Measurements from ENCODE around the gene TMEM18.

TMEM18 gene

GRCh38 chr2:643334-643733 lies 33.9 kb downstream of the TMEM18 start:
- Histone ChIP-seq H3K27me3 (ENCODE audit: control insufficient read depth in 3 of 3, insufficient read depth in 3 of 3, low read depth in 1 of 3, low read length in 3 of 3) (peaks cover 0 to 2% (median 0%) of the 10 kb centered on the region in 3 experiments), H3K9me3 (replicated peaks in 1 of 2; ENCODE audit: control insufficient read depth in 2 of 2, insufficient read depth in 1 of 2, low read depth in 1 of 2, low read length in 2 of 2) (no peaks in the 10 kb centered on the region)
- no peak for DNase-seq (ENCODE audit: low spot score)

GRCh38 chr2:641872-642815 lies 35.1 kb downstream of the TMEM18 start:
- Histone ChIP-seq H3K4me3 (ENCODE audit: low read length in 2 of 2) (no peak overlapping the region), H2BK120ac (ENCODE audit: low read depth, low read length) (no peak overlapping the region), H2BK15ac (ENCODE audit: low read length) (no peak overlapping the region), H2AK5ac (ENCODE audit: low read depth, low read length) (no peak overlapping the region), H3K14ac (ENCODE audit: low read length) (no peak overlapping the region), H2BK12ac (ENCODE audit: low read length) (no peak overlapping the region), H2BK5ac (ENCODE audit: low read length) (no peak overlapping the region), H3K79me1 (ENCODE audit: low read depth, low read length) (no peaks in the 10 kb centered on the region), H3K4me1 (ENCODE audit: control insufficient read depth in 2 of 2, insufficient read depth in 1 of 2, low read depth in 1 of 2, low read length in 2 of 2) (no peaks in the 10 kb centered on the region), H3K4me2 (ENCODE audit: insufficient read depth, low read length, poor library complexity, severe bottlenecking) (no peak overlapping the region), H4K91ac (ENCODE audit: low read depth, low read length, poor library complexity) (no peak overlapping the region), H3K27ac (replicated peaks; ENCODE audit: low read length) (no peak overlapping the region), H3K9me3 (replicated peaks in 1 of 2; ENCODE audit: control insufficient read depth in 2 of 2, insufficient read depth in 1 of 2, low read depth in 1 of 2, low read length in 2 of 2) (no peaks in the 10 kb centered on the region), H3K9ac (ENCODE audit: low read depth, low read length, poor library complexity) (no peak overlapping the region), H2AFZ (ENCODE audit: low read length) (no peak overlapping the region), H3K23ac (ENCODE audit: low read depth, low read length, poor library complexity) (no peak overlapping the region), H4K8ac (ENCODE audit: low read depth, low read length) (no peak overlapping the region), H3K18ac (ENCODE audit: low read length) (peak overlapping the region; percentile 42), H3K4ac (ENCODE audit: low read length) (no peak overlapping the region), H3K27me3 (ENCODE audit: control insufficient read depth in 3 of 3, insufficient read depth in 3 of 3, low read depth in 1 of 3, low read length in 3 of 3) (peaks cover 0 to 2% (median 0%) of the 10 kb centered on the region in 3 experiments), H3K36me3 (replicated peaks in 1 of 2; ENCODE audit: control insufficient read depth in 2 of 2, insufficient read depth in 2 of 2, low read length in 2 of 2) (no peaks in the 10 kb centered on the region)
- WGBS, 2 donors (ENCODE audit: extremely low coverage in 2 of 2, insufficient read length in 2 of 2, insufficient replicate concordance in 1 of 2), result no CpG with 5 or more reads among the region's 35 CpGs
- DNase-seq (ENCODE audit: low spot score), result no peak

More at GRCh38 chr2:643334-643733, 33.9 kb downstream of the TMEM18 start:
- Histone ChIP-seq H2BK120ac (ENCODE audit: low read depth, low read length) (no peak overlapping the region), H3K27ac (replicated peaks; ENCODE audit: low read length) (no peak overlapping the region), H3K4me1 (ENCODE audit: control insufficient read depth in 2 of 2, insufficient read depth in 1 of 2, low read depth in 1 of 2, low read length in 2 of 2) (no peaks in the 10 kb centered on the region), H3K14ac (ENCODE audit: low read length) (no peak overlapping the region), H3K4me3 (ENCODE audit: low read length in 2 of 2) (no peak overlapping the region), H4K91ac (ENCODE audit: low read depth, low read length, poor library complexity) (no peak overlapping the region), H3K36me3 (replicated peaks in 1 of 2; ENCODE audit: control insufficient read depth in 2 of 2, insufficient read depth in 2 of 2, low read length in 2 of 2) (no peaks in the 10 kb centered on the region), H3K4me2 (ENCODE audit: insufficient read depth, low read length, poor library complexity, severe bottlenecking) (no peak overlapping the region), H3K18ac (ENCODE audit: low read length) (peak overlapping the region; percentile 60), H2BK12ac (ENCODE audit: low read length) (no peak overlapping the region), H2AFZ (ENCODE audit: low read length) (no peak overlapping the region), H3K9ac (ENCODE audit: low read depth, low read length, poor library complexity) (peak overlapping the region; percentile 35), H2BK5ac (ENCODE audit: low read length) (no peak overlapping the region), H2BK15ac (ENCODE audit: low read length) (no peak overlapping the region), H2AK5ac (ENCODE audit: low read depth, low read length) (peak overlapping the region; percentile 21), H4K8ac (ENCODE audit: low read depth, low read length) (no peak overlapping the region), H3K23ac (ENCODE audit: low read depth, low read length, poor library complexity) (no peak overlapping the region), H3K4ac (ENCODE audit: low read length) (no peak overlapping the region), H3K79me1 (ENCODE audit: low read depth, low read length) (peaks cover 2% of the 10 kb centered on the region)
- no CpG with 5 or more reads among the region's 10 CpGs for WGBS, 2 donors (ENCODE audit: extremely low coverage in 2 of 2, insufficient read length in 2 of 2, insufficient replicate concordance in 1 of 2)

- peaks cover 2% of the 10 kb centered on the region for H3K79me1 ChIP-seq (ENCODE audit: low read depth, low read length)
- no peak overlapping the region for H4K91ac ChIP-seq (ENCODE audit: low read depth, low read length, poor library complexity)
- no peak overlapping the region for H2BK15ac ChIP-seq (ENCODE audit: low read length)
- no peak overlapping the region for H3K4me2 ChIP-seq (ENCODE audit: insufficient read depth, low read length, poor library complexity, severe bottlenecking)
- peaks cover 0 to 2% (median 0%) of the 10 kb centered on the region in 3 experiments for H3K27me3 ChIP-seq (ENCODE audit: control insufficient read depth in 3 of 3, insufficient read depth in 3 of 3, low read depth in 1 of 3, low read length in 3 of 3)
- no peak overlapping the region for H3K4me3 ChIP-seq (ENCODE audit: low read length in 2 of 2)
- no peak overlapping the region for H3K18ac ChIP-seq (ENCODE audit: low read length)
- no peak overlapping the region for H4K8ac ChIP-seq (ENCODE audit: low read depth, low read length)
- no peak overlapping the region for H3K4ac ChIP-seq (ENCODE audit: low read length)
- no peak overlapping the region for H3K23ac ChIP-seq (ENCODE audit: low read depth, low read length, poor library complexity)
- no peak overlapping the region for H3K14ac ChIP-seq (ENCODE audit: low read length)
- H2BK12ac ChIP-seq (ENCODE audit: low read length), result no peak overlapping the region
- no peak overlapping the region for H2BK5ac ChIP-seq (ENCODE audit: low read length)
- no peak overlapping the region for H2AFZ ChIP-seq (ENCODE audit: low read length)
- H3K9me3 ChIP-seq (replicated peaks in 1 of 2; ENCODE audit: control insufficient read depth in 2 of 2, insufficient read depth in 1 of 2, low read depth in 1 of 2, low read length in 2 of 2), result peaks cover 4 to 6% of the 10 kb centered on the region in 2 donors
- no peak overlapping the region for H3K27ac ChIP-seq (replicated peaks; ENCODE audit: low read length)
- H3K4me1 ChIP-seq (ENCODE audit: control insufficient read depth in 2 of 2, insufficient read depth in 1 of 2, low read depth in 1 of 2, low read length in 2 of 2), result no peaks in the 10 kb centered on the region
- no peak overlapping the region for H2BK120ac ChIP-seq (ENCODE audit: low read depth, low read length)
- no peak overlapping the region for H3K9ac ChIP-seq (ENCODE audit: low read depth, low read length, poor library complexity)
- H2AK5ac ChIP-seq (ENCODE audit: low read depth, low read length), result no peak overlapping the region
- DNase-seq (ENCODE audit: low spot score), result no peak
- WGBS, 2 donors (ENCODE audit: extremely low coverage in 2 of 2, insufficient read length in 2 of 2, insufficient replicate concordance in 1 of 2), result no CpG with 5 or more reads among the region's 9 CpGs
- H3K36me3 ChIP-seq (replicated peaks in 1 of 2; ENCODE audit: control insufficient read depth in 2 of 2, insufficient read depth in 2 of 2, low read length in 2 of 2), result no peaks in the 10 kb centered on the region
Measured at GRCh38 chr2:641164-641871, 35.9 kb downstream of the TMEM18 start.

- Histone ChIP-seq H3K23ac (ENCODE audit: low read depth, low read length, poor library complexity) (no peak overlapping the region), H3K14ac (ENCODE audit: low read length) (no peak overlapping the region), H2BK120ac (ENCODE audit: low read depth, low read length) (no peak overlapping the region), H4K8ac (ENCODE audit: low read depth, low read length) (no peak overlapping the region), H2BK15ac (ENCODE audit: low read length) (no peak overlapping the region), H3K27ac (replicated peaks; ENCODE audit: low read length) (no peak overlapping the region), H3K4ac (ENCODE audit: low read length) (no peak overlapping the region), H2AK5ac (ENCODE audit: low read depth, low read length) (no peak overlapping the region), H3K79me1 (ENCODE audit: low read depth, low read length) (peaks cover 2% of the 10 kb centered on the region), H2AFZ (ENCODE audit: low read length) (no peak overlapping the region), H3K4me1 (ENCODE audit: control insufficient read depth in 2 of 2, insufficient read depth in 1 of 2, low read depth in 1 of 2, low read length in 2 of 2) (no peaks in the 10 kb centered on the region), H3K27me3 (ENCODE audit: control insufficient read depth in 3 of 3, insufficient read depth in 3 of 3, low read depth in 1 of 3, low read length in 3 of 3) (no peaks in the 10 kb centered on the region), H4K91ac (ENCODE audit: low read depth, low read length, poor library complexity) (no peak overlapping the region), H3K18ac (ENCODE audit: low read length) (no peak overlapping the region), H2BK5ac (ENCODE audit: low read length) (no peak overlapping the region), H3K9me3 (replicated peaks in 1 of 2; ENCODE audit: control insufficient read depth in 2 of 2, insufficient read depth in 1 of 2, low read depth in 1 of 2, low read length in 2 of 2) (peaks cover 4 to 8% of the 10 kb centered on the region in 2 donors), H3K4me3 (ENCODE audit: low read length in 2 of 2) (no peak overlapping the region), H3K4me2 (ENCODE audit: insufficient read depth, low read length, poor library complexity, severe bottlenecking) (no peak overlapping the region), H2BK12ac (ENCODE audit: low read length) (no peak overlapping the region), H3K9ac (ENCODE audit: low read depth, low read length, poor library complexity) (no peak overlapping the region), H3K36me3 (replicated peaks in 1 of 2; ENCODE audit: control insufficient read depth in 2 of 2, insufficient read depth in 2 of 2, low read length in 2 of 2) (no peaks in the 10 kb centered on the region)
- no peak for DNase-seq (ENCODE audit: low spot score)
- WGBS, 2 donors (ENCODE audit: extremely low coverage in 2 of 2, insufficient read length in 2 of 2, insufficient replicate concordance in 1 of 2), result no CpG with 5 or more reads among the region's 6 CpGs
Measured at GRCh38 chr2:639703-640102, 37.5 kb downstream of the TMEM18 start.

Data from neuronal stem cell (in vitro differentiated cells).